GM23338 (cell line): ENCODE results near the gene AMTN. TPM values are rescaled to one million over a fixed set of nuclear protein-coding genes. Genes with fewer than 3 reads are reported as not detected.

ENCODE experiments used
- ATAC-seq: fragments of 200-7000 bp; cut with Tn5 transposase; 3 replicates; pipeline ENCODE4 v1.9.1; 2020
- DNase-seq: peaks from one replicate; pipeline ENCODE4 v3.0.0-alpha.2; 2015; ENCODE audit warnings: low spot score
- H2AFZ ChIP-seq: fragments of 200-600 bp; sonication (generic); 2 replicates; pipeline ENCODE4 v1.8.0; 2016; ENCODE audit warnings: antibody characterized with exemption, mild to moderate bottlenecking, moderate library complexity
- H3F3A ChIP-seq: fragments of 200-600 bp; sonication (generic); replicated peaks from 2 replicates; pipeline ENCODE4 v1.8.0; 2017; ENCODE audit warnings: antibody characterized with exemption, mixed run types, low read depth
- H3K27ac ChIP-seq: fragments of 200-600 bp; sonication (generic); 2 replicates; pipeline ENCODE4 v1.6.1; 2016; ENCODE audit warnings: low read depth
- H3K27me3 ChIP-seq: fragments of 200-600 bp; sonication (generic); 2 replicates; pipeline ENCODE4 v1.8.0; 2016; ENCODE audit warnings: mild to moderate bottlenecking, mixed run types, moderate library complexity; ENCODE audit not compliant: insufficient read depth
- H3K36me3 ChIP-seq: fragments of 200-600 bp; sonication (generic); 2 replicates; pipeline ENCODE4 v1.8.0; 2016; ENCODE audit warnings: mild to moderate bottlenecking; ENCODE audit not compliant: insufficient read depth
- H3K4me1 ChIP-seq: fragments of 200-600 bp; sonication (generic); 2 replicates; pipeline ENCODE4 v1.8.0; 2016; ENCODE audit warnings: mild to moderate bottlenecking, moderate library complexity; ENCODE audit not compliant: insufficient read depth
- H3K4me2 ChIP-seq: fragments of 200-600 bp; sonication (generic); 2 replicates; pipeline ENCODE4 v1.7.1; 2017; ENCODE audit warnings: mixed run types
- H3K4me3 ChIP-seq: fragments of 200-600 bp; sonication (generic); 2 replicates; pipeline ENCODE4 v1.6.1; 2016; ENCODE audit warnings: mixed run types
- H3K79me2 ChIP-seq: fragments of 200-600 bp; sonication (generic); replicated peaks from 2 replicates; pipeline ENCODE4 v1.8.0; 2017; ENCODE audit warnings: mild to moderate bottlenecking; ENCODE audit not compliant: insufficient read depth
- H3K9me2 ChIP-seq: fragments of 200-600 bp; sonication (generic); 2 replicates; pipeline ENCODE4 v1.8.0; 2017; ENCODE audit not compliant: insufficient read depth
- H4K20me1 ChIP-seq: fragments of 200-600 bp; sonication (generic); replicated peaks from 2 replicates; pipeline ENCODE4 v1.8.0; 2017; ENCODE audit warnings: mild to moderate bottlenecking; ENCODE audit not compliant: insufficient read depth
- H3K27ac Mint-ChIP-seq: 2 replicates; pipeline ENCODE4 v1.8.0; 2020; ENCODE audit warnings: inconsistent platforms, mild to moderate bottlenecking, moderate library complexity, mixed read lengths
- H3K27me3 Mint-ChIP-seq: 3 replicates; pipeline ENCODE4 v1.8.0; 2022; ENCODE audit warnings: low read depth, mild to moderate bottlenecking, moderate library complexity, mixed read lengths, inconsistent platforms; ENCODE audit not compliant: insufficient read depth, poor library complexity
- H3K36me3 Mint-ChIP-seq: 3 replicates; pipeline ENCODE4 v1.8.0; 2021; ENCODE audit warnings: low read depth, mild to moderate bottlenecking, inconsistent platforms, moderate library complexity, mixed read lengths
- H3K4me1 Mint-ChIP-seq: 3 replicates; pipeline ENCODE4 v1.8.0; 2020; ENCODE audit warnings: mild to moderate bottlenecking, inconsistent platforms, mixed read lengths
- H3K4me3 Mint-ChIP-seq: 3 replicates; pipeline ENCODE4 v1.8.0; 2021; ENCODE audit warnings: moderate library complexity, mild to moderate bottlenecking, inconsistent platforms, mixed read lengths
- H3K9me3 Mint-ChIP-seq: 3 replicates; pipeline ENCODE4 v1.8.0; 2020; ENCODE audit warnings: moderate library complexity, mild to moderate bottlenecking, inconsistent platforms, mixed read lengths
- CREB1 ChIP-seq: fragments of 250-450 bp; sonication (Bioruptor Pico); IDR thresholded peaks from 2 replicates; pipeline ENCODE4 v1.5.0; 2020; ENCODE audit warnings: low read depth, mild to moderate bottlenecking, moderate library complexity
- EZH2phosphoT487 ChIP-seq: fragments of 200-600 bp; sonication (generic); IDR thresholded peaks from one replicate; pipeline ENCODE4 v1.8.1; 2018; ENCODE audit warnings: antibody characterized with exemption; ENCODE audit not compliant: unreplicated experiment
- JUNB ChIP-seq: IDR thresholded peaks from one replicate; pipeline ENCODE4 v1.6.1; 2016; ENCODE audit warnings: antibody characterized with exemption; ENCODE audit not compliant: unreplicated experiment
- NANOG ChIP-seq: IDR thresholded peaks from 2 replicates; pipeline ENCODE4 v1.6.1; 2016; ENCODE audit warnings: antibody characterized with exemption, borderline replicate concordance
- STAT1 ChIP-seq: IDR thresholded peaks from one replicate; pipeline ENCODE4 v1.6.1; 2016; ENCODE audit warnings: antibody characterized with exemption; ENCODE audit not compliant: unreplicated experiment
- ZNF331 ChIP-seq: fragments of 250-450 bp; sonication (Bioruptor Pico); IDR thresholded peaks from 2 replicates; pipeline ENCODE4 v1.5.0; 2020; ENCODE audit warnings: low read depth, mild to moderate bottlenecking, moderate library complexity
- polyA plus RNA-seq: library from polyadenylated mRNA; unstranded; fragments of >200 nt; fragmentation: Nextera tagmentation; extraction: Ambion mirVana; gene quantifications from 2 replicates; pipeline ENCODE4 v1.2.1, GENCODE V29; 2016
- total RNA-seq: library from RNA; depleted of rRNA; stranded (reverse); fragments of >200 nt; shearing (Covaris generic); gene quantifications from 2 replicates; pipeline ENCODE4 v1.2.3, GENCODE V29; 2014
- TF ChIP-seq, protein P1 (sequence below): IDR thresholded peaks from one replicate; pipeline ENCODE4 v1.6.1; 2018; ENCODE audit warnings: antibody characterized with exemption; ENCODE audit not compliant: unreplicated experiment
- TF ChIP-seq, protein P2 (sequence below), 2 experiments: fragments of 200-600 bp in 1 of 2; sonication (generic) in 1 of 2; conservative IDR thresholded peaks; 2 replicates each; pipeline versions ENCODE4 v1.5.1 to v1.6.1; 2016 to 2017; ENCODE audit warnings: antibody characterized with exemption in 2 of 2, low read depth in 2 of 2, mild to moderate bottlenecking in 2 of 2, moderate library complexity in 1 of 2
- TF ChIP-seq, protein P3 (sequence below): IDR thresholded peaks from 2 replicates; pipeline ENCODE4 v1.6.1; 2016; ENCODE audit warnings: antibody characterized with exemption

AMTN gene
- total and polyA plus RNA-seq, 2 experiments from 2014 or later: not detected

DNA sequence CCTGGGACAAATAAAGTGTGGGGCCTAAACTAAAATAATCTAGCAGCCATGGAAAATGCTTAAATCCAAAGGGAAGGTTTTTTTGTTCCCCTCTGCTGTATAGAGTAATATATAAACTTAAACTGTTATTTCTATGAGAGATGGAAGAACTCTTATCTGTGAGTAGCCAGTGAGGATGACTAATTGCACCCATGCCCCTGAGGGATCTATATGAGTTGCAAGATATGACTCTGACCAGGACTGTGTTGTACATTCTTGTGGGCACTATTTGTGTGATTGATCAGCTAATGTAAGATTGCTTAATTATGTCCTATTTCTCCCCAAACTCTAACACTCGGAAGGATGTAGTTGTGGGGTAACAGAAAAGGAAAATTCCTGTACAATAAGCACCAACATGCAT lies 38.5 kb downstream of the AMTN start (continued):
- TF ChIP-seq JUNB: no peak

DNA sequence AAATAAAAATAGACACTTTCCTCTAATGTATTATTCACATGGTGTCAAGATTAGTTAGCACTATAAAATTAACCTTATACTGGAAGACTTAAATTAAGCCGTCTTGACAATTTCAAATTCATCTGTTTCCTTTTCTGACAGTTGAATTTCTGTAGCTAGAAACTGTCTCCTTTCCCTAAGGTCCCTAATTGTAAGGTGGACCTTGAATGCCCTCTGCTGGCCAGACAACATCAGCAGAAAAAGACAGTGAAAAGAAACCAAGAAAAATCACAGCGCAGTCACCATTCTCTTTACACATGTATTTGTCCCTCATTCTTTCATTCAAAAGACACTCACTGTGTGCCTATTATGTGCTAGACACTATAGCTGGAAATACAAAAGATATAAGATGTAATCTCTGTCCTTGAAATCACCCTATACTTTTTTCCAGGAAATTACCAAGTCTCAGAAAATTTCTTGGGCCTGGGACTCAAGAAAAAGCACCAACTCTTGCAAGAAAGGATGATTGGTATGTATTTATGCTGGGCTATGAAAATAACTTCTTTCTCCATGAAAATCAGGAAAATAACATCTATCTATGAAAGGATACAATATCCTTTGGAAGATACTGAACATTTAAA lies 41.0 kb downstream of the AMTN start:
- Mint-ChIP-seq H3K27me3 (no peaks in the 10 kb centered on the region), H3K27ac (no peak overlapping the region), H3K9me3 (0 out of 3 replicates have a peak, but pooled peaks cover 2% of the 10 kb centered on the region), H3K36me3 (no peaks in the 10 kb centered on the region), H3K4me1 (peaks cover 3% of the 10 kb centered on the region; the same call in 1 of the 3 replicates), H3K4me3 (no peak overlapping the region)
- Histone ChIP-seq H3F3A (no peaks in the 10 kb centered on the region), H2AFZ (no peak overlapping the region), H3K79me2 (no peaks in the 10 kb centered on the region), H3K4me3 (no peak overlapping the region), H3K36me3 (no peaks in the 10 kb centered on the region), H4K20me1 (no peaks in the 10 kb centered on the region), H3K9me2 (no peaks in the 10 kb centered on the region), H3K27me3 (no peaks in the 10 kb centered on the region), H3K4me2 (no peak overlapping the region), H3K4me1 (peaks cover 3% of the 10 kb centered on the region; the same call in 1 of the 2 replicates), H3K27ac (no peak overlapping the region)
- ATAC-seq (peak; percentile 41; the same call in 2 of the 3 replicates), DNase-seq (peak; percentile 74)
- TF ChIP-seq, protein P1, sequence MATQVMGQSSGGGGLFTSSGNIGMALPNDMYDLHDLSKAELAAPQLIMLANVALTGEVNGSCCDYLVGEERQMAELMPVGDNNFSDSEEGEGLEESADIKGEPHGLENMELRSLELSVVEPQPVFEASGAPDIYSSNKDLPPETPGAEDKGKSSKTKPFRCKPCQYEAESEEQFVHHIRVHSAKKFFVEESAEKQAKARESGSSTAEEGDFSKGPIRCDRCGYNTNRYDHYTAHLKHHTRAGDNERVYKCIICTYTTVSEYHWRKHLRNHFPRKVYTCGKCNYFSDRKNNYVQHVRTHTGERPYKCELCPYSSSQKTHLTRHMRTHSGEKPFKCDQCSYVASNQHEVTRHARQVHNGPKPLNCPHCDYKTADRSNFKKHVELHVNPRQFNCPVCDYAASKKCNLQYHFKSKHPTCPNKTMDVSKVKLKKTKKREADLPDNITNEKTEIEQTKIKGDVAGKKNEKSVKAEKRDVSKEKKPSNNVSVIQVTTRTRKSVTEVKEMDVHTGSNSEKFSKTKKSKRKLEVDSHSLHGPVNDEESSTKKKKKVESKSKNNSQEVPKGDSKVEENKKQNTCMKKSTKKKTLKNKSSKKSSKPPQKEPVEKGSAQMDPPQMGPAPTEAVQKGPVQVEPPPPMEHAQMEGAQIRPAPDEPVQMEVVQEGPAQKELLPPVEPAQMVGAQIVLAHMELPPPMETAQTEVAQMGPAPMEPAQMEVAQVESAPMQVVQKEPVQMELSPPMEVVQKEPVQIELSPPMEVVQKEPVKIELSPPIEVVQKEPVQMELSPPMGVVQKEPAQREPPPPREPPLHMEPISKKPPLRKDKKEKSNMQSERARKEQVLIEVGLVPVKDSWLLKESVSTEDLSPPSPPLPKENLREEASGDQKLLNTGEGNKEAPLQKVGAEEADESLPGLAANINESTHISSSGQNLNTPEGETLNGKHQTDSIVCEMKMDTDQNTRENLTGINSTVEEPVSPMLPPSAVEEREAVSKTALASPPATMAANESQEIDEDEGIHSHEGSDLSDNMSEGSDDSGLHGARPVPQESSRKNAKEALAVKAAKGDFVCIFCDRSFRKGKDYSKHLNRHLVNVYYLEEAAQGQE: no peak
- TF ChIP-seq JUNB (no peak), EZH2phosphoT487 (no peak), CREB1 (no peak)
- TF ChIP-seq, protein P2, sequence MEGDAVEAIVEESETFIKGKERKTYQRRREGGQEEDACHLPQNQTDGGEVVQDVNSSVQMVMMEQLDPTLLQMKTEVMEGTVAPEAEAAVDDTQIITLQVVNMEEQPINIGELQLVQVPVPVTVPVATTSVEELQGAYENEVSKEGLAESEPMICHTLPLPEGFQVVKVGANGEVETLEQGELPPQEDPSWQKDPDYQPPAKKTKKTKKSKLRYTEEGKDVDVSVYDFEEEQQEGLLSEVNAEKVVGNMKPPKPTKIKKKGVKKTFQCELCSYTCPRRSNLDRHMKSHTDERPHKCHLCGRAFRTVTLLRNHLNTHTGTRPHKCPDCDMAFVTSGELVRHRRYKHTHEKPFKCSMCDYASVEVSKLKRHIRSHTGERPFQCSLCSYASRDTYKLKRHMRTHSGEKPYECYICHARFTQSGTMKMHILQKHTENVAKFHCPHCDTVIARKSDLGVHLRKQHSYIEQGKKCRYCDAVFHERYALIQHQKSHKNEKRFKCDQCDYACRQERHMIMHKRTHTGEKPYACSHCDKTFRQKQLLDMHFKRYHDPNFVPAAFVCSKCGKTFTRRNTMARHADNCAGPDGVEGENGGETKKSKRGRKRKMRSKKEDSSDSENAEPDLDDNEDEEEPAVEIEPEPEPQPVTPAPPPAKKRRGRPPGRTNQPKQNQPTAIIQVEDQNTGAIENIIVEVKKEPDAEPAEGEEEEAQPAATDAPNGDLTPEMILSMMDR (conservative IDR thresholded peaks at IDR 0.05; ENCODE audit: low read depth in 2 of 2): peak; percentile 86 to 88

DNA sequence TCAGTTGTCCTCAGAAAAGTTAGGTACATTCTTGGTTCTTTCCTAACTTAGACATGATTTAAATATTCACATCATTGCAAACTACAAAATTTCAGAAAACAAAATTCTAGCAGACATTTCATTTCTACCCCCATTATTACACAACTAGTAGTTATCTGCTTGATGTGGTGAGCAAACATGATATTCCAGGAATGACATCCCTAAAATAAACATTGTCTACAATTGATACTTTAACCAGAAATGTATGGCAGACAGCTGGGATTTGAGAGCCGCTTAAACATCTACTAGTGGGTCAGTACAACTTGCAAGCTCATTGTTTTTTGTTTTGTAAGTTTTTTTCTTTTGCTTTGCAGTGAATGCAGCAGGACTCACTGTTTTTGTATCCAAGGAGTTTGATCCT lies 41.6 kb downstream of the AMTN start:
- ATAC-seq: no peak
- no peak for DNase-seq
- Mint-ChIP-seq H3K27ac (no peak overlapping the region), H3K4me3 (no peak overlapping the region), H3K27me3 (no peaks in the 10 kb centered on the region), H3K4me1 (peaks cover 3% of the 10 kb centered on the region; the same call in 1 of the 3 replicates), H3K36me3 (no peaks in the 10 kb centered on the region), H3K9me3 (0 out of 3 replicates have a peak, but pooled peaks cover 2% of the 10 kb centered on the region)
- no peaks in the 10 kb centered on the region for H3K27me3 ChIP-seq
- H3K36me3 ChIP-seq: no peaks in the 10 kb centered on the region
- H3K4me2 ChIP-seq: no peak overlapping the region
- peaks cover 3% of the 10 kb centered on the region; the same call in 1 of the 2 replicates for H3K4me1 ChIP-seq
- H3F3A ChIP-seq: no peaks in the 10 kb centered on the region
- H3K79me2 ChIP-seq: no peaks in the 10 kb centered on the region
- no peak overlapping the region for H2AFZ ChIP-seq
- no peak overlapping the region for H3K27ac ChIP-seq
- H3K4me3 ChIP-seq: no peak overlapping the region
- no peaks in the 10 kb centered on the region for H4K20me1 ChIP-seq
- H3K9me2 ChIP-seq: no peaks in the 10 kb centered on the region
- TF ChIP-seq STAT1 (no peak), JUNB (no peak), EZH2phosphoT487 (no peak), ZNF331 (CRISPR knock-in tag) (no peak), NANOG (no peak)
- TF ChIP-seq, protein P1: no peak
- TF ChIP-seq, protein P3, sequence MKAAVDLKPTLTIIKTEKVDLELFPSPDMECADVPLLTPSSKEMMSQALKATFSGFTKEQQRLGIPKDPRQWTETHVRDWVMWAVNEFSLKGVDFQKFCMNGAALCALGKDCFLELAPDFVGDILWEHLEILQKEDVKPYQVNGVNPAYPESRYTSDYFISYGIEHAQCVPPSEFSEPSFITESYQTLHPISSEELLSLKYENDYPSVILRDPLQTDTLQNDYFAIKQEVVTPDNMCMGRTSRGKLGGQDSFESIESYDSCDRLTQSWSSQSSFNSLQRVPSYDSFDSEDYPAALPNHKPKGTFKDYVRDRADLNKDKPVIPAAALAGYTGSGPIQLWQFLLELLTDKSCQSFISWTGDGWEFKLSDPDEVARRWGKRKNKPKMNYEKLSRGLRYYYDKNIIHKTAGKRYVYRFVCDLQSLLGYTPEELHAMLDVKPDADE: no peak
